Raji (cell line): ENCODE measurements around the gene POFUT2.

Experiments used
- POLR2A ChIP-seq: IDR thresholded peaks from 2 replicates; pipeline ENCODE4 v1.6.1; 2011; ENCODE audit warnings: low read depth, low read length, control low read depth; ENCODE audit not compliant: insufficient read depth

The POFUT2 gene

GRCh38 chr21:45246386-45247320 is 41.0 kb downstream of the POFUT2 start:
- TF ChIP-seq POLR2A, result no peak

- no peak for TF ChIP-seq POLR2A
These were observed 42.8 kb downstream of the POFUT2 start for GRCh38 chr21:45244799-45245340.

GRCh38 chr21:45243603-45244002 is 44.1 kb downstream of the POFUT2 start:
- TF ChIP-seq POLR2A, result no peak

GRCh38 chr21:45241357-45241756 is 46.3 kb downstream of the POFUT2 start:
- no peak for TF ChIP-seq POLR2A

- TF ChIP-seq POLR2A, result no peak
These were observed 50.3 kb downstream of the POFUT2 start for GRCh38 chr21:45237401-45237800.

GRCh38 chr21:45236481-45236880 is 51.2 kb downstream of the POFUT2 start:
- TF ChIP-seq POLR2A, result no peak

GRCh38 chr21:45235488-45235887 is 52.2 kb downstream of the POFUT2 start:
- no peak for TF ChIP-seq POLR2A

- TF ChIP-seq POLR2A, result no peak
These were observed 52.7 kb downstream of the POFUT2 start for GRCh38 chr21:45234965-45235364.

GRCh38 chr21:45234127-45234526 is 53.6 kb downstream of the POFUT2 start:
- no peak for TF ChIP-seq POLR2A

- no peak for TF ChIP-seq POLR2A
These were observed 56.0 kb downstream of the POFUT2 start for GRCh38 chr21:45231705-45232104.

GRCh38 chr21:45228656-45229240 is 58.9 kb downstream of the POFUT2 start:
- TF ChIP-seq POLR2A, result no peak

- no peak for TF ChIP-seq POLR2A
These were observed 59.5 kb downstream of the POFUT2 start for GRCh38 chr21:45228171-45228641.

GRCh38 chr21:45227735-45228134 is 60.0 kb downstream of the POFUT2 start:
- TF ChIP-seq POLR2A, result no peak

- no peak for TF ChIP-seq POLR2A
These were observed 61.0 kb downstream of the POFUT2 start for GRCh38 chr21:45226540-45227326.

GRCh38 chr21:45225741-45226327 is 61.9 kb downstream of the POFUT2 start:
- no peak for TF ChIP-seq POLR2A
